ENCODE data around the gene KRTAP10-9. TPM values are rescaled to one million over a fixed set of nuclear protein-coding genes. Genes with fewer than 3 reads are reported as not detected.
"Not testable (repeated sequence)": the region's sequence is repeated elsewhere in the genome, so short reads cannot be mapped to it uniquely, and the experiment has no call there.

Gene KRTAP10-9
- total RNA-seq, 1 donor from 2014 or later: not detected

GRCh38 chr21:44630440-44630839, 3.5 kb downstream of the KRTAP10-9 start:
- H3K9me3 Mint-ChIP-seq (ENCODE audit: unreplicated experiment): peaks cover 23% of the 10 kb centered on the region
- no peak overlapping the region for H3K27ac Mint-ChIP-seq (ENCODE audit: unreplicated experiment)
- H3K4me1 Mint-ChIP-seq (ENCODE audit: unreplicated experiment): no peaks in the 10 kb centered on the region
- peaks cover 3% of the 10 kb centered on the region for H3K36me3 Mint-ChIP-seq (ENCODE audit: unreplicated experiment)
- TF ChIP-seq CTCF (IDR thresholded peaks at IDR 0.05): no peak
- no peak overlapping the region for H3K4me3 Mint-ChIP-seq (ENCODE audit: unreplicated experiment)
- H3K27me3 Mint-ChIP-seq (ENCODE audit: unreplicated experiment): peaks cover 4% of the 10 kb centered on the region
- peak; percentile 23 for DNase-seq (ENCODE audit: extremely low spot score, unreplicated experiment)

GRCh38 chr21:44632067-44632466, 5.2 kb downstream of the KRTAP10-9 start:
- Mint-ChIP-seq H3K27me3 (ENCODE audit: unreplicated experiment) (peaks cover 8% of the 10 kb centered on the region), H3K4me1 (ENCODE audit: unreplicated experiment) (no peaks in the 10 kb centered on the region), H3K9me3 (ENCODE audit: unreplicated experiment) (peaks cover 23% of the 10 kb centered on the region), H3K27ac (ENCODE audit: unreplicated experiment) (no peak overlapping the region), H3K4me3 (ENCODE audit: unreplicated experiment) (no peak overlapping the region), H3K36me3 (ENCODE audit: unreplicated experiment) (peaks cover 3% of the 10 kb centered on the region)
- TF ChIP-seq CTCF (IDR thresholded peaks at IDR 0.05): no peak
- no peak for DNase-seq (ENCODE audit: extremely low spot score, unreplicated experiment)

- no peak for TF ChIP-seq CTCF (IDR thresholded peaks at IDR 0.05)
- Mint-ChIP-seq H3K9me3 (ENCODE audit: unreplicated experiment) (peaks cover 16% of the 10 kb centered on the region), H3K27me3 (ENCODE audit: unreplicated experiment) (peaks cover 16% of the 10 kb centered on the region), H3K36me3 (ENCODE audit: unreplicated experiment) (no peaks in the 10 kb centered on the region), H3K27ac (ENCODE audit: unreplicated experiment) (no peak overlapping the region), H3K4me1 (ENCODE audit: unreplicated experiment) (no peaks in the 10 kb centered on the region), H3K4me3 (ENCODE audit: unreplicated experiment) (no peak overlapping the region)
- peak; percentile 73 for DNase-seq (ENCODE audit: extremely low spot score, unreplicated experiment)
Observed at GRCh38 chr21:44636209-44637017, 9.5 kb downstream of the KRTAP10-9 start.

GRCh38 chr21:44637018-44637850, 10.3 kb downstream of the KRTAP10-9 start, which contains the start of gene KRTAP10-10:
Gene KRTAP10-10, plus strand, starts transcription at chr21:44637356. Its CDS starts 62 bp downstream, at chr21:44637418.
- TF ChIP-seq CTCF (IDR thresholded peaks at IDR 0.05): no peak
- Mint-ChIP-seq H3K27ac (ENCODE audit: unreplicated experiment) (no peak within 1 kb of the TSS), H3K4me3 (ENCODE audit: unreplicated experiment) (no peak within 1 kb of the TSS), H3K27me3 (ENCODE audit: unreplicated experiment) (peaks cover 16% of the 10 kb centered on the region), H3K4me1 (ENCODE audit: unreplicated experiment) (no peaks in the 10 kb centered on the region), H3K36me3 (ENCODE audit: unreplicated experiment) (no peaks in the 10 kb centered on the region), H3K9me3 (ENCODE audit: unreplicated experiment) (peaks cover 12% of the 10 kb centered on the region)
- DNase-seq (ENCODE audit: extremely low spot score, unreplicated experiment): peak; percentile 80

- not testable (repeated sequence) for H3K9me3 Mint-ChIP-seq (ENCODE audit: unreplicated experiment); H3K27ac Mint-ChIP-seq (ENCODE audit: unreplicated experiment); H3K36me3 Mint-ChIP-seq (ENCODE audit: unreplicated experiment); H3K4me1 Mint-ChIP-seq (ENCODE audit: unreplicated experiment); H3K4me3 Mint-ChIP-seq (ENCODE audit: unreplicated experiment)
- DNase-seq (ENCODE audit: extremely low spot score, unreplicated experiment): peak; percentile 63
- H3K27me3 Mint-ChIP-seq (ENCODE audit: unreplicated experiment): peaks cover 16% of the 10 kb centered on the region
Observed at GRCh38 chr21:44637851-44638348, 11.0 kb downstream of the KRTAP10-9 start.

- DNase-seq (ENCODE audit: extremely low spot score, unreplicated experiment): peak; percentile 65
- H3K36me3 Mint-ChIP-seq (ENCODE audit: unreplicated experiment): not testable (repeated sequence)
Observed at GRCh38 chr21:44638506-44639330, 11.8 kb downstream of the KRTAP10-9 start.

More at GRCh38 chr21:44638506-44639330, 11.8 kb downstream of the KRTAP10-9 start:
- H3K27ac Mint-ChIP-seq (ENCODE audit: unreplicated experiment); H3K4me3 Mint-ChIP-seq (ENCODE audit: unreplicated experiment); H3K4me1 Mint-ChIP-seq (ENCODE audit: unreplicated experiment): not testable (repeated sequence)
- Mint-ChIP-seq H3K9me3 (ENCODE audit: unreplicated experiment) (peaks cover 14% of the 10 kb centered on the region), H3K27me3 (ENCODE audit: unreplicated experiment) (peaks cover 16% of the 10 kb centered on the region)

Measured in osteocyte (in vitro differentiated cells).